K562 (cell line): ENCODE results near the gene HEATR9. TPM values are rescaled to one million over a fixed set of nuclear protein-coding genes. Genes with fewer than 3 reads are reported as not detected.

Experiments
- ATF2 ChIP-seq: sonication (generic); formaldehyde crosslinking; IDR thresholded peaks from 2 replicates; pipeline ENCODE4 v1.8.1; 2022; ENCODE audit warnings: missing genetic modification reagents
- CBX2 ChIP-seq: fragments of 200-600 bp; sonication (generic); IDR thresholded peaks from one replicate; pipeline ENCODE4 v1.6.1; 2012; ENCODE audit warnings: mild to moderate bottlenecking, low read length, inconsistent platforms; ENCODE audit not compliant: insufficient read depth, poor library complexity, severe bottlenecking
- CEBPB ChIP-seq: fragments of 450-650 bp; IDR thresholded peaks from 2 replicates; pipeline ENCODE4 v1.6.1; 2016; ENCODE audit warnings: missing genetic modification characterization, missing compliant biosample characterization
- FOS ChIP-seq: IDR thresholded peaks from 3 replicates; pipeline ENCODE4 v1.6.1; 2011; ENCODE audit not compliant: insufficient read length; ENCODE audit errors: extremely low read depth
- FOXJ3 ChIP-seq: sonication (generic); formaldehyde crosslinking; IDR thresholded peaks from 2 replicates; pipeline ENCODE4 v1.4.0; 2020; ENCODE audit warnings: mild to moderate bottlenecking, missing genetic modification reagents
- HBP1 ChIP-seq: fragments of 450-650 bp; formaldehyde crosslinking; IDR thresholded peaks from 2 replicates; pipeline ENCODE4 v1.4.0; 2022; ENCODE audit warnings: missing genetic modification characterization
- KLF1 ChIP-seq: fragments of 450-650 bp; IDR thresholded peaks from 2 replicates; pipeline ENCODE4 v1.6.1; 2016; ENCODE audit warnings: missing genetic modification characterization, missing compliant biosample characterization
- LARP7 ChIP-seq: fragments of 450-650 bp; IDR thresholded peaks from 2 replicates; pipeline ENCODE4 v1.6.1; 2016
- SNAPC5 ChIP-seq: fragments of 250-450 bp; sonication (Bioruptor Pico); IDR thresholded peaks from 2 replicates; pipeline ENCODE4 v1.8.0; 2021; ENCODE audit warnings: moderate library complexity, mild to moderate bottlenecking, inconsistent platforms
- SP1 ChIP-seq: sonication (generic); formaldehyde crosslinking; IDR thresholded peaks from 2 replicates; pipeline ENCODE4 v1.8.1; 2022; ENCODE audit warnings: mild to moderate bottlenecking, missing genetic modification reagents
- TCF3 ChIP-seq: sonication (generic); formaldehyde crosslinking; IDR thresholded peaks from 2 replicates; pipeline ENCODE4 v1.4.0; 2020; ENCODE audit warnings: mild to moderate bottlenecking, missing genetic modification reagents
- TFAM ChIP-seq: fragments of 250-450 bp; sonication (Bioruptor Pico); conservative IDR thresholded peaks from 2 replicates; pipeline ENCODE4 v1.5.0; 2021; ENCODE audit warnings: mild to moderate bottlenecking, moderate library complexity
- XRCC5 ChIP-seq: fragments of 200-400 bp; formaldehyde crosslinking; IDR thresholded peaks from 2 replicates; pipeline ENCODE4 v1.6.1; 2017; ENCODE audit warnings: low read depth, mild to moderate bottlenecking, low read length
- ZNF133 ChIP-seq: fragments of 250-450 bp; sonication (Bioruptor Pico); IDR thresholded peaks from 2 replicates; pipeline ENCODE4 v1.4.0; 2020; ENCODE audit warnings: mild to moderate bottlenecking
- ZNF197 ChIP-seq: fragments of 200-800 bp; sonication (Bioruptor generic); IDR thresholded peaks from 2 replicates; pipeline ENCODE4 v1.6.1; 2016; ENCODE audit warnings: low read depth, missing genetic modification characterization, missing compliant biosample characterization
- ZNF75A ChIP-seq: fragments of 450-650 bp; formaldehyde crosslinking; IDR thresholded peaks from 2 replicates; pipeline ENCODE4 v1.4.0; 2020; ENCODE audit warnings: mild to moderate bottlenecking
- polyA plus RNA-seq, 8 experiments: library from polyadenylated mRNA; depleted of rRNA in 4 of 8; stranded (reverse) in 5 of 8; unstranded in 3 of 8; fragments of >200 nt; fragmentation: Nextera tagmentation in 2 of 8; fragmentation: Illumina TruSeq in 1 of 8; extraction: Ambion mirVana in 2 of 8; extraction: Trizol in 1 of 8; gene quantifications; 2 replicates each; pipeline versions ENCODE4 v1.2.1 to v1.2.3, GENCODE V29; 2011 to 2014; ENCODE audit warnings: inconsistent platforms in 1 of 8, missing spikeins in 1 of 8
- total RNA-seq, 7 experiments: library from RNA; depleted of rRNA in 6 of 7; stranded (reverse); fragments of >200 nt in 6 of 7; fragmentation: Illumina TruSeq in 2 of 7; extraction: Trizol in 2 of 7; gene quantifications; 2 replicates each; pipeline versions ENCODE4 v1.2.1 to v1.2.3, GENCODE V29; 2011 to 2021; ENCODE audit warnings: low replicate concordance in 1 of 7
- TF ChIP-seq, protein P1 (sequence below): fragments of 450-650 bp; IDR thresholded peaks from one replicate; pipeline ENCODE4 v1.6.1; 2018; ENCODE audit warnings: mild to moderate bottlenecking, moderate library complexity; ENCODE audit not compliant: partially characterized antibody
- TF ChIP-seq, protein P2 (sequence below): fragments of 250-450 bp; sonication (Bioruptor Pico); IDR thresholded peaks from 2 replicates; pipeline ENCODE4 v1.5.0; 2020; ENCODE audit warnings: mild to moderate bottlenecking
- TF ChIP-seq, protein P3 (sequence below): fragments of 250-450 bp; sonication (Bioruptor Pico); IDR thresholded peaks from 2 replicates; pipeline ENCODE4 v1.5.0; 2021
- TF ChIP-seq, protein P4 (sequence below): sonication (generic); formaldehyde crosslinking; IDR thresholded peaks from 2 replicates; pipeline ENCODE4 v1.8.0; 2022; ENCODE audit warnings: missing genetic modification reagents, mild to moderate bottlenecking, moderate library complexity, borderline replicate concordance

Gene HEATR9
- total and polyA plus RNA-seq, 9 of the 15 experiments (the other 6 are each of a cell fraction or from before 2014, with no cell fraction given), result not detected

DNA sequence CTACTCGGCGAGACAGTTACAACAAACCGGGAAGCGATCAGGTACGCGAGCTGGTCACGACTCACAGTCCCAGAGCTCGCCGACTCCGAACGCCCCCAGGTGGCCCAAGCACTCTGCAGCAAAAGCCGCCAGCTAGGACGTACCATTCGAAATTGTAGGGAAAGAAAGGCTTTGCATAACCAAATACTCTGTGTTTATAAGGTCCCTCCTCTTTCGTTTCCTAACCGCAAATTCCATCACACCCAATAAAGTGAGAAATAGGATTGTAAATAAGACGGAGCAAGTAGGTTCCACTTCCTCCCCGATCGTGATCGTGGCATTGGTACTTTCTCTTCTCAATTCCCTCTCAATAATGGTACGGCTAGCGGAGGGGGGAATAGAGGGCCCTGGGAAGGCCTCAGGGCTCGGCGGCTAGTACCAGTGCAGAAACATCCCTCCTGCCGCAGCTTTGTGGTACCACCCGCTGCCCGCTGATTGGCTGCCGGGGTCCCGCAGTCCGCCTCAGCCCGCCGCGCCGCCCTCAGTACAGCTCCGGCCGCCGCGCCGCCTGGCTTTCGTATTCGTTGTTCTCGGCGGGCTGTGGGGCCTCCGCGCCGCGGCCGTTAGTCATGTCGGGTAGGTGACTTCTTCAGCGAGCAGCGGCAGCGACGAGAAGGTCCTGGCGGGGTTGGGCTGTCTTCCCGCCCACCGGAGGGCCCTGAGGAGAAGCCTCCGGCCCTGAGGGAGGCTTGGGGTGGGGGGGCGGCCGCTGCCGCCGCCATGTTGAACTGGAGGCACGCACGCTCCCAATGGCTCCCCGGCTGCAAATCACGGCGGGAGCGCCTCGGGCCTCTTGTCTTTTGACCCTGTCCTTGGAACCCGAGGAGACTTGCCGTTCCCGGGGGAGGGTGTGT is 59.5 kb downstream of the HEATR9 start, which contains the start of gene TAF15 (continued):
- TF ChIP-seq, protein P1, sequence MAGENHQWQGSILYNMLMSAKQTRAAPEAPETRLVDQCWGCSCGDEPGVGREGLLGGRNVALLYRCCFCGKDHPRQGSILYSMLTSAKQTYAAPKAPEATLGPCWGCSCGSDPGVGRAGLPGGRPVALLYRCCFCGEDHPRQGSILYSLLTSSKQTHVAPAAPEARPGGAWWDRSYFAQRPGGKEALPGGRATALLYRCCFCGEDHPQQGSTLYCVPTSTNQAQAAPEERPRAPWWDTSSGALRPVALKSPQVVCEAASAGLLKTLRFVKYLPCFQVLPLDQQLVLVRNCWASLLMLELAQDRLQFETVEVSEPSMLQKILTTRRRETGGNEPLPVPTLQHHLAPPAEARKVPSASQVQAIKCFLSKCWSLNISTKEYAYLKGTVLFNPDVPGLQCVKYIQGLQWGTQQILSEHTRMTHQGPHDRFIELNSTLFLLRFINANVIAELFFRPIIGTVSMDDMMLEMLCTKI, result no peak
- TF ChIP-seq ATF2 (CRISPR knock-in tag) (no peak), SP1 (CRISPR knock-in tag) (0 out of 2 replicates have a peak, but pooled peaks have one; percentile 6), HBP1 (CRISPR knock-in tag) (peak; percentile 92), KLF1 (tag) (no peak), XRCC5 (peak; percentile 82; the same call in 1 of the 2 replicates), TFAM (CRISPR knock-in tag) (no peak), TCF3 (CRISPR knock-in tag) (no peak), ZNF75A (CRISPR knock-in tag) (no peak), ZNF197 (CRISPR knock-in tag) (no peak), LARP7 (no peak), FOS (peak; percentile 26), CEBPB (0 out of 2 replicates have a peak, but pooled peaks have one; percentile 30), SNAPC5 (CRISPR knock-in tag) (no peak), FOXJ3 (CRISPR knock-in tag) (no peak), ZNF133 (no peak), CBX2 (no peak)
- TF ChIP-seq, protein P2, sequence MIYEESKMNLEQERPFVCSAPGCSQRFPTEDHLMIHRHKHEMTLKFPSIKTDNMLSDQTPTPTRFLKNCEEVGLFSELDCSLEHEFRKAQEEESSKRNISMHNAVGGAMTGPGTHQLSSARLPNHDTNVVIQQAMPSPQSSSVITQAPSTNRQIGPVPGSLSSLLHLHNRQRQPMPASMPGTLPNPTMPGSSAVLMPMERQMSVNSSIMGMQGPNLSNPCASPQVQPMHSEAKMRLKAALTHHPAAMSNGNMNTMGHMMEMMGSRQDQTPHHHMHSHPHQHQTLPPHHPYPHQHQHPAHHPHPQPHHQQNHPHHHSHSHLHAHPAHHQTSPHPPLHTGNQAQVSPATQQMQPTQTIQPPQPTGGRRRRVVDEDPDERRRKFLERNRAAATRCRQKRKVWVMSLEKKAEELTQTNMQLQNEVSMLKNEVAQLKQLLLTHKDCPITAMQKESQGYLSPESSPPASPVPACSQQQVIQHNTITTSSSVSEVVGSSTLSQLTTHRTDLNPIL (CRISPR knock-in tag), result no peak
- TF ChIP-seq, protein P3, sequence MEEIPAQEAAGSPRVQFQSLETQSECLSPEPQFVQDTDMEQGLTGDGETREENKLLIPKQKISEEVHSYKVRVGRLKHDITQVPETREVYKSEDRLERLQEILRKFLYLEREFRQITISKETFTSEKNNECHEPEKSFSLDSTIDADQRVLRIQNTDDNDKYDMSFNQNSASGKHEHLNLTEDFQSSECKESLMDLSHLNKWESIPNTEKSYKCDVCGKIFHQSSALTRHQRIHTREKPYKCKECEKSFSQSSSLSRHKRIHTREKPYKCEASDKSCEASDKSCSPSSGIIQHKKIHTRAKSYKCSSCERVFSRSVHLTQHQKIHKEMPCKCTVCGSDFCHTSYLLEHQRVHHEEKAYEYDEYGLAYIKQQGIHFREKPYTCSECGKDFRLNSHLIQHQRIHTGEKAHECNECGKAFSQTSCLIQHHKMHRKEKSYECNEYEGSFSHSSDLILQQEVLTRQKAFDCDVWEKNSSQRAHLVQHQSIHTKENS, result no peak
- TF ChIP-seq, protein P4, sequence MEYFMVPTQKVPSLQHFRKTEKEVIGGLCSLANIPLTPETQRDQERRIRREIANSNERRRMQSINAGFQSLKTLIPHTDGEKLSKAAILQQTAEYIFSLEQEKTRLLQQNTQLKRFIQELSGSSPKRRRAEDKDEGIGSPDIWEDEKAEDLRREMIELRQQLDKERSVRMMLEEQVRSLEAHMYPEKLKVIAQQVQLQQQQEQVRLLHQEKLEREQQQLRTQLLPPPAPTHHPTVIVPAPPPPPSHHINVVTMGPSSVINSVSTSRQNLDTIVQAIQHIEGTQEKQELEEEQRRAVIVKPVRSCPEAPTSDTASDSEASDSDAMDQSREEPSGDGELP (CRISPR knock-in tag), result peak; percentile 62
